Upper lobe of left lung (tissue), 4 donors: ENCODE data around the gene RASGRF1.

Experiments
- CTCF ChIP-seq, 6 experiments: fragments of 450-650 bp in 4 of 6; fragments of 200-600 bp in 2 of 6; sonication (generic) in 2 of 6; IDR thresholded peaks; one replicate each; pipeline ENCODE4 v1.5.1; 2016 to 2019; ENCODE audit warnings: antibody characterized with exemption in 6 of 6
- EP300 ChIP-seq, 4 donors: sonication (generic); formaldehyde crosslinking; IDR thresholded peaks; one replicate each; pipeline ENCODE4 v1.5.1; 2017; ENCODE audit warnings: antibody characterized with exemption in 4 of 4, control low read depth in 2 of 4

GRCh38 chr15:79113831-79114230, 23.3 kb upstream of the RASGRF1 start:
- TF ChIP-seq EP300 (IDR thresholded peaks at IDR 0.05) = no peak
- no peak for TF ChIP-seq CTCF (IDR thresholded peaks at IDR 0.05)
